HL-60/S4 treated with retinoic acid at 250 ng/mL for 4 days and 3 days (cell line): ENCODE measurements around the gene ANKFY1.
"Not testable (repeated sequence)": the region's sequence is repeated elsewhere in the genome, so short reads cannot be mapped to it uniquely, and the experiment has no call there.

Source experiments
- in situ Hi-C: fragments of 300-500 bp; cut with MboI; formaldehyde crosslinking; loops from 2 replicates; pipeline ENCODE4 v1.7.0; 2022; ENCODE audit warnings: low sequenced_read_pairs

ANKFY1 gene

GRCh38 chr17:4221899-4222659 lies 41.7 kb downstream of the ANKFY1 start:
- in situ Hi-C loops: no loop called here

GRCh38 chr17:4221163-4221562 lies 42.6 kb downstream of the ANKFY1 start:
- in situ Hi-C loops: no loop called here

- in situ Hi-C loops: no loop called here
These were observed 43.1 kb downstream of the ANKFY1 start for GRCh38 chr17:4220655-4221054.

GRCh38 chr17:4219241-4219640 lies 44.5 kb downstream of the ANKFY1 start:
- in situ Hi-C loops: no loop called here

- in situ Hi-C loops: no loop called here
These were observed 47.8 kb downstream of the ANKFY1 start for GRCh38 chr17:4215882-4216570.

- in situ Hi-C loops: no loop called here
These were observed 49.6 kb downstream of the ANKFY1 start for GRCh38 chr17:4214157-4214556.

- in situ Hi-C loops: no loop called here
These were observed 54.2 kb downstream of the ANKFY1 start for GRCh38 chr17:4209611-4210010.

- in situ Hi-C loops: no loop called here
These were observed 55.5 kb downstream of the ANKFY1 start for GRCh38 chr17:4208238-4208637.

- in situ Hi-C loops: no loop called here
These were observed 56.8 kb downstream of the ANKFY1 start for GRCh38 chr17:4206962-4207361.

- in situ Hi-C loops: no loop called here
These were observed 57.9 kb downstream of the ANKFY1 start for GRCh38 chr17:4205917-4206316.

- in situ Hi-C loops: no loop called here
These were observed 59.0 kb downstream of the ANKFY1 start for GRCh38 chr17:4204710-4205173.

- in situ Hi-C loops: no loop called here
These were observed 59.6 kb downstream of the ANKFY1 start for GRCh38 chr17:4204190-4204589.

- in situ Hi-C loops: no loop called here
These were observed 62.6 kb downstream of the ANKFY1 start for GRCh38 chr17:4201226-4201625.

GRCh38 chr17:4199818-4200402 lies 63.9 kb downstream of the ANKFY1 start:
- in situ Hi-C loops: no loop called here

GRCh38 chr17:4198995-4199394 lies 64.8 kb downstream of the ANKFY1 start:
- in situ Hi-C loops: no loop called here

GRCh38 chr17:4195306-4195705 lies 68.5 kb downstream of the ANKFY1 start:
- in situ Hi-C loops: no loop called here

- in situ Hi-C loops: no loop called here
These were observed 69.0 kb downstream of the ANKFY1 start for GRCh38 chr17:4194796-4195195.

GRCh38 chr17:4190791-4191190 lies 73.0 kb downstream of the ANKFY1 start:
- in situ Hi-C loops: not testable (repeated sequence)

GRCh38 chr17:4189280-4189679 lies 74.5 kb downstream of the ANKFY1 start:
- in situ Hi-C loops: no loop called here

- in situ Hi-C loops: no loop called here
These were observed 75.7 kb downstream of the ANKFY1 start for GRCh38 chr17:4188076-4188475.

- in situ Hi-C loops: no loop called here
These were observed 76.7 kb downstream of the ANKFY1 start for GRCh38 chr17:4187076-4187475.

GRCh38 chr17:4186357-4186881 lies 77.4 kb downstream of the ANKFY1 start:
- in situ Hi-C loops: no loop called here
